DMS 273 treated with DMSO at 0.1 percent for 48 hours (cell line): ENCODE data around the gene MIGA2.
"Not testable (repeated sequence)": the region's sequence is repeated elsewhere in the genome, so short reads cannot be mapped to it uniquely, and the experiment has no call there.

ENCODE experiments used
- DNase-seq: peaks from one replicate; lab custom pipeline; 2025; lab: John Stamatoyannopoulos, UW

The MIGA2 gene

GRCh38 chr9:129036241-129036922 is at the start of gene MIGA2:
MIGA2 (plus strand) TSS chr9:129036626; CDS start chr9:129040595, 3,969 bp downstream.
- peak; percentile 98 for DNase-seq

- no peak for DNase-seq
Measured at GRCh38 chr9:128986671-128987070, 49.8 kb upstream of the MIGA2 start.

GRCh38 chr9:128987805-128988204 is 48.6 kb upstream of the MIGA2 start:
- DNase-seq = no peak

- no peak for DNase-seq
Measured at GRCh38 chr9:128992995-128993394, 43.4 kb upstream of the MIGA2 start.

GRCh38 chr9:128995791-128996190 is 40.6 kb upstream of the MIGA2 start:
- no peak for DNase-seq

GRCh38 chr9:128998462-128998861 is 38.0 kb upstream of the MIGA2 start:
- no peak for DNase-seq

- no peak for DNase-seq
Measured at GRCh38 chr9:128999581-129000206, 36.7 kb upstream of the MIGA2 start.

- no peak for DNase-seq
Measured at GRCh38 chr9:129001504-129002325, 34.7 kb upstream of the MIGA2 start.

- no peak for DNase-seq
Measured at GRCh38 chr9:129002992-129003391, 33.4 kb upstream of the MIGA2 start.

- DNase-seq = not testable (repeated sequence)
Measured at GRCh38 chr9:129004173-129004572, 32.3 kb upstream of the MIGA2 start.

- no peak for DNase-seq
Measured at GRCh38 chr9:129005336-129005997, 31.0 kb upstream of the MIGA2 start.

- peak; percentile 51 for DNase-seq
Measured at GRCh38 chr9:129006328-129007034, 29.9 kb upstream of the MIGA2 start.

- no peak for DNase-seq
Measured at GRCh38 chr9:129007035-129007765, 29.2 kb upstream of the MIGA2 start.

- no peak for DNase-seq
Measured at GRCh38 chr9:129007766-129008468, 28.5 kb upstream of the MIGA2 start.

GRCh38 chr9:129008469-129008965 is 27.9 kb upstream of the MIGA2 start:
- no peak for DNase-seq

GRCh38 chr9:129008986-129009583 is 27.3 kb upstream of the MIGA2 start:
- no peak for DNase-seq

GRCh38 chr9:129009584-129010141 is 26.8 kb upstream of the MIGA2 start:
- DNase-seq = no peak

GRCh38 chr9:129010267-129010975 is 26.0 kb upstream of the MIGA2 start:
- no peak for DNase-seq

- no peak for DNase-seq
Measured at GRCh38 chr9:129011170-129011569, 25.3 kb upstream of the MIGA2 start.
